Panc1 (cell line): ENCODE results near the gene CLEC2B. TPM values are rescaled to one million over a fixed set of nuclear protein-coding genes. Genes with fewer than 3 reads are reported as not detected.

Experiments used
- ATAC-seq: fragments of 200-7000 bp; cut with Tn5 transposase; 2 replicates; pipeline ENCODE4 v1.9.1; 2020; ENCODE audit warnings: mild to moderate bottlenecking, moderate library complexity
- BruUV-seq: library from RNA; stranded (reverse); fragments of 400-500 nt; replicated peaks from 2 replicates; lab custom pipeline; 2021; lab: Mats Ljungman, UMichigan
- CTCF ChIA-PET: fragments of 300-600 bp; sonication (Branson Sonifier 250); formaldehyde crosslinking; loops from one replicate; lab custom pipeline; 2022; ENCODE audit warnings: antibody characterized with exemption; lab: Charles Lee
- POLR2A ChIA-PET: fragments of 300-600 bp; sonication (Branson Sonifier 250); formaldehyde crosslinking; loops from one replicate; lab custom pipeline; 2022; ENCODE audit warnings: antibody characterized with exemption; lab: Charles Lee
- DNase-seq: peaks from one replicate; pipeline ENCODE4 v3.0.0-alpha.2; 2010; ENCODE audit warnings: low read depth, low spot score
- H3K27ac ChIP-seq: 2 replicates; pipeline ENCODE4 v1.5.1; 2011; ENCODE audit warnings: mild to moderate bottlenecking, low read length, inconsistent platforms
- H3K27me3 ChIP-seq: fragments of 200-500 bp; sonication (Bioruptor generic); 2 replicates; pipeline ENCODE4 v1.6.0; 2014; ENCODE audit warnings: low read length, inconsistent platforms; ENCODE audit not compliant: control insufficient read depth, insufficient read depth
- H3K36me3 ChIP-seq: fragments of 200-500 bp; sonication (Bioruptor generic); 2 replicates; pipeline ENCODE4 v1.5.1; 2014; ENCODE audit warnings: inconsistent platforms, mild to moderate bottlenecking, low read length, moderate library complexity; ENCODE audit not compliant: control insufficient read depth, insufficient read depth
- H3K4me1 ChIP-seq: 2 replicates; pipeline ENCODE4 v1.5.1; 2011; ENCODE audit warnings: inconsistent platforms, mild to moderate bottlenecking, low read length, moderate library complexity; ENCODE audit not compliant: control insufficient read depth, insufficient read depth
- H3K4me3 ChIP-seq, 2 experiments: 2 replicates each; pipeline ENCODE4 v1.5.1; 2011 to 2012; ENCODE audit warnings: low read depth in 2 of 2, low read length in 2 of 2, mild to moderate bottlenecking in 2 of 2, inconsistent platforms in 1 of 2, moderate library complexity in 1 of 2
- H3K9me3 ChIP-seq: fragments of 200-500 bp; sonication (Bioruptor generic); 2 replicates; pipeline ENCODE4 v1.5.1; 2014; ENCODE audit warnings: low read depth, mild to moderate bottlenecking, inconsistent platforms, low read length, moderate library complexity; ENCODE audit not compliant: control insufficient read depth, insufficient read depth
- POLR2AphosphoS5 ChIP-seq: IDR thresholded peaks from 2 replicates; pipeline ENCODE4 v1.6.1; 2012; ENCODE audit warnings: mild to moderate bottlenecking, low read depth, low read length, moderate library complexity
- SIN3A ChIP-seq: IDR thresholded peaks from 2 replicates; pipeline ENCODE4 v1.6.1; 2012; ENCODE audit warnings: low read depth, mild to moderate bottlenecking, low read length, moderate library complexity, borderline replicate concordance; ENCODE audit not compliant: insufficient read depth
- TCF7L2 ChIP-seq: IDR thresholded peaks from 2 replicates; pipeline ENCODE4 v1.6.1; 2011; ENCODE audit warnings: mild to moderate bottlenecking, low read depth, low read length, inconsistent platforms
- in situ Hi-C: cut with HindIII; loops from 2 replicates; pipeline ENCODE4 v1.10.0; 2016; ENCODE audit warnings: low sequenced_read_pairs, low pct_unique_long_range_greater_than_20kb
- intact Hi-C: fragments of 100-400 bp; cut with micrococcal nuclease; formaldehyde crosslinking; loops from one replicate; pipeline ENCODE4 v1.10.0; 2022; ENCODE audit not compliant: unreplicated experiment
- total RNA-seq: library from RNA; stranded (reverse); gene quantifications from one replicate; pipeline ENCODE4 v1.2.1, GENCODE V29; 2021; ENCODE audit not compliant: unreplicated experiment
- TF ChIP-seq, protein P1 (sequence below), 2 experiments: IDR thresholded peaks; 2 replicates each; pipeline ENCODE4 v1.6.1; 2011 to 2012; ENCODE audit warnings: low read depth in 2 of 2, control low read depth in 1 of 2, low read length in 1 of 2, mild to moderate bottlenecking in 1 of 2, moderate library complexity in 1 of 2; ENCODE audit not compliant: insufficient read depth in 1 of 2
- TF ChIP-seq, protein P2 (sequence below): fragments of 450-650 bp; IDR thresholded peaks from 2 replicates; pipeline ENCODE4 v1.5.1; 2017; ENCODE audit warnings: mild to moderate bottlenecking

The CLEC2B gene
- total RNA-seq, 1 experiment from 2014 or later = 2.4 TPM

DNA sequence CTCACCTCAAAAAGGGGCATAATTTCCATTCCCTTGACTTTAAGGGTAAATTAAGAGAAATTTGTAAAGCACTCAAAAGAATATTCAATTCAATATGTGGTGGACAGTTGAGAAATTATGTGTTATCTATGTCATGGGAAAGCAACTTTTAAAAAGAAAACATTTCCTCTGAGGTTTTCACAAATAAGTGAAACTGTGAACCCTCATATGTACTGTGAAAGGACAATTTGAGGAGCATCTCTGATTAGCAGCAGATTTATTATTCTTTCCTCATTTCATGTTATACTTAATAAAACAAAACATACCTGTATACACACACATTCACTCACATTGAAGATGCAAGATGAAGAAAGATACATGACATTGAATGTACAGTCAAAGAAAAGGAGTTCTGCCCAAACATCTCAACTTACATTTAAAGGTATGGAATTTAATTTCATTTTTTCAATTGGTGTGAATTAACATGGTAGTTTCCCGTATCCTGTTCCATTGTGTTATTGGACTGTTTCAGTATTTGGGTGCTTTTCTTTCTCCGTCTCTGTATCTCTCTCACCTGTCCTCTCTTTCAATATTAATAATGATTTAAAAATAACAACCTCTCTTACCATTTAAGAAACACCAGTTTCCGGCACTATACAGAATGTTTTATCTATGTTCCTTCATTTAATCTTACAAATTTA is 41.8 kb downstream of the CLEC2B start, which contains the start of gene KLRF1:
KLRF1 (plus strand) TSS at position 273 of the 680 bp plus-strand sequence; CDS start at position 337, 64 bp downstream.
- Histone ChIP-seq H3K27ac (no peak within 1 kb of the TSS), H3K9me3 (no peaks in the 10 kb centered on the region), H3K27me3 (no peaks in the 10 kb centered on the region), H3K4me3 (no peak within 1 kb of the TSS), H3K4me1 (no peaks in the 10 kb centered on the region), H3K36me3 (no peaks in the 10 kb centered on the region)
- ChIA-PET CTCF (interaction anchor here (0.6 kb wide), 1 partner anchor 31 kb away, joined by 3 read pairs; no protein-coding TSS in a partner anchor), POLR2A (no interaction called here)
- DNase-seq (no peak), ATAC-seq (no peak)
- no peak for TF ChIP-seq TCF7L2
- TF ChIP-seq, protein P1, sequence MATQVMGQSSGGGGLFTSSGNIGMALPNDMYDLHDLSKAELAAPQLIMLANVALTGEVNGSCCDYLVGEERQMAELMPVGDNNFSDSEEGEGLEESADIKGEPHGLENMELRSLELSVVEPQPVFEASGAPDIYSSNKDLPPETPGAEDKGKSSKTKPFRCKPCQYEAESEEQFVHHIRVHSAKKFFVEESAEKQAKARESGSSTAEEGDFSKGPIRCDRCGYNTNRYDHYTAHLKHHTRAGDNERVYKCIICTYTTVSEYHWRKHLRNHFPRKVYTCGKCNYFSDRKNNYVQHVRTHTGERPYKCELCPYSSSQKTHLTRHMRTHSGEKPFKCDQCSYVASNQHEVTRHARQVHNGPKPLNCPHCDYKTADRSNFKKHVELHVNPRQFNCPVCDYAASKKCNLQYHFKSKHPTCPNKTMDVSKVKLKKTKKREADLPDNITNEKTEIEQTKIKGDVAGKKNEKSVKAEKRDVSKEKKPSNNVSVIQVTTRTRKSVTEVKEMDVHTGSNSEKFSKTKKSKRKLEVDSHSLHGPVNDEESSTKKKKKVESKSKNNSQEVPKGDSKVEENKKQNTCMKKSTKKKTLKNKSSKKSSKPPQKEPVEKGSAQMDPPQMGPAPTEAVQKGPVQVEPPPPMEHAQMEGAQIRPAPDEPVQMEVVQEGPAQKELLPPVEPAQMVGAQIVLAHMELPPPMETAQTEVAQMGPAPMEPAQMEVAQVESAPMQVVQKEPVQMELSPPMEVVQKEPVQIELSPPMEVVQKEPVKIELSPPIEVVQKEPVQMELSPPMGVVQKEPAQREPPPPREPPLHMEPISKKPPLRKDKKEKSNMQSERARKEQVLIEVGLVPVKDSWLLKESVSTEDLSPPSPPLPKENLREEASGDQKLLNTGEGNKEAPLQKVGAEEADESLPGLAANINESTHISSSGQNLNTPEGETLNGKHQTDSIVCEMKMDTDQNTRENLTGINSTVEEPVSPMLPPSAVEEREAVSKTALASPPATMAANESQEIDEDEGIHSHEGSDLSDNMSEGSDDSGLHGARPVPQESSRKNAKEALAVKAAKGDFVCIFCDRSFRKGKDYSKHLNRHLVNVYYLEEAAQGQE (IDR thresholded peaks at IDR 0.05; ENCODE audit: insufficient read depth in 1 of 2, low read depth in 2 of 2, low read length in 1 of 2) = no peak
- no peak for TF ChIP-seq POLR2AphosphoS5
- TF ChIP-seq, protein P2, sequence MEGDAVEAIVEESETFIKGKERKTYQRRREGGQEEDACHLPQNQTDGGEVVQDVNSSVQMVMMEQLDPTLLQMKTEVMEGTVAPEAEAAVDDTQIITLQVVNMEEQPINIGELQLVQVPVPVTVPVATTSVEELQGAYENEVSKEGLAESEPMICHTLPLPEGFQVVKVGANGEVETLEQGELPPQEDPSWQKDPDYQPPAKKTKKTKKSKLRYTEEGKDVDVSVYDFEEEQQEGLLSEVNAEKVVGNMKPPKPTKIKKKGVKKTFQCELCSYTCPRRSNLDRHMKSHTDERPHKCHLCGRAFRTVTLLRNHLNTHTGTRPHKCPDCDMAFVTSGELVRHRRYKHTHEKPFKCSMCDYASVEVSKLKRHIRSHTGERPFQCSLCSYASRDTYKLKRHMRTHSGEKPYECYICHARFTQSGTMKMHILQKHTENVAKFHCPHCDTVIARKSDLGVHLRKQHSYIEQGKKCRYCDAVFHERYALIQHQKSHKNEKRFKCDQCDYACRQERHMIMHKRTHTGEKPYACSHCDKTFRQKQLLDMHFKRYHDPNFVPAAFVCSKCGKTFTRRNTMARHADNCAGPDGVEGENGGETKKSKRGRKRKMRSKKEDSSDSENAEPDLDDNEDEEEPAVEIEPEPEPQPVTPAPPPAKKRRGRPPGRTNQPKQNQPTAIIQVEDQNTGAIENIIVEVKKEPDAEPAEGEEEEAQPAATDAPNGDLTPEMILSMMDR = no peak
- no peak for TF ChIP-seq SIN3A
- intact Hi-C loops = no loop called here
- no TSS peak for BruUV-seq
- in situ Hi-C loops = no loop called here

DNA sequence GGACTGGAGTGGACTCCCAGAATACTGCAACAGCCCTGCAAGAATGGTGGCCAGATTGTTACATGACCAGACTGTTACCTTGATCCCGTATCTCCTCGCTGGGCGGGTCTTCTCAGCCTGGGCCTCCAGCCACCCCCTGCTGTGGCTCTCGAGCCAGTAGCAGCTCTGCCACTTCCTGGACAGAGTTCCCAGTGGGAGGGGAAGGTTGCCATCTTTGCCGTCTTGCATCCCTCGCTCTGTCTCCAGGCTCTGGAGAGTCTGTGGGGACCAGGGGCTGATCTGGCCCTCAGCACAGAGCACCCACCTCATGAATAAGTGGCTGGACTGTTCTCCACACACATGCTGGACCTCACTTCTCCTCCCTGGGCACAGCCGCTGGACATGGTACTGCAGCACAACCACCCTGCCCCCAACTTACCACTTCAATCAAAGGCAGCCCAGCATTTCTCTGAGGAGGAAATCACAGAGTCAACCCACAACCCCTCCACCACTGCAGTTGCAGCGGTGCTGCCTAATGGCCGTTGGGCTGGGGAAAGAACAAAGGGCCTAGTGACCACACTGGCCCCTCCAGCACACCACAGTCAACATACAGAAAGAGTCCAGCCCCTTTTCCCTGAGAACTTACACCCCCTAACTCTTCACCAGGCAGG is 48.7 kb downstream of the CLEC2B start:
- POLR2A ChIA-PET = no interaction called here
- Histone ChIP-seq H3K4me3 (no peak overlapping the region), H3K27me3 (no peaks in the 10 kb centered on the region), H3K27ac (no peak overlapping the region), H3K9me3 (no peaks in the 10 kb centered on the region), H3K36me3 (no peaks in the 10 kb centered on the region), H3K4me1 (no peaks in the 10 kb centered on the region)
- BruUV-seq = no TSS peak
- CTCF ChIA-PET = no interaction called here
- in situ Hi-C loops (no loop called here), intact Hi-C loops (no loop called here)
- no peak for DNase-seq
- TF ChIP-seq, protein P2 = no peak
- no peak for TF ChIP-seq POLR2AphosphoS5
- TF ChIP-seq TCF7L2 = no peak
- no peak for ATAC-seq
